Vagina (tissue), 2 donors: Measurements from ENCODE around the gene CRLF1. TPM values are rescaled to one million over a fixed set of nuclear protein-coding genes. Genes with fewer than 3 reads are reported as not detected.

Experiments
- DNase-seq, 2 donors: peaks; one replicate each; pipeline ENCODE4 v3.0.0-alpha.2; 2017; ENCODE audit errors: extremely low spot score in 2 of 2
- H3K27ac ChIP-seq: fragments of 200-600 bp; sonication (generic); one replicate; pipeline ENCODE4 v1.5.1; 2019
- H3K27me3 ChIP-seq: fragments of 200-600 bp; sonication (generic); one replicate; pipeline ENCODE4 v1.5.1; 2019
- H3K36me3 ChIP-seq, 2 donors: fragments of 200-600 bp; sonication (generic); one replicate each; pipeline ENCODE4 v1.5.1; 2017 to 2019
- H3K4me1 ChIP-seq: fragments of 200-600 bp; sonication (generic); one replicate; pipeline ENCODE4 v1.5.1; 2019
- H3K4me3 ChIP-seq, 2 donors: fragments of 200-600 bp; sonication (generic); 1 replicate in 1 of 2; 2 replicates in 1 of 2; pipeline ENCODE4 v1.5.1; 2016 to 2019
- H3K9me3 ChIP-seq: fragments of 200-600 bp; sonication (generic); one replicate; pipeline ENCODE4 v1.5.1; 2019
- CTCF ChIP-seq, 3 experiments: fragments of 450-650 bp in 2 of 3; fragments of 200-600 bp in 1 of 3; sonication (generic) in 1 of 3; IDR thresholded peaks; one replicate each; pipeline ENCODE4 v1.5.1; 2017 to 2019; ENCODE audit warnings: antibody characterized with exemption in 3 of 3, mild to moderate bottlenecking in 2 of 3, moderate library complexity in 2 of 3
- POLR2A ChIP-seq, 2 donors: fragments of 450-650 bp; IDR thresholded peaks; one replicate each; pipeline ENCODE4 v1.6.1; 2017; ENCODE audit warnings: antibody characterized with exemption in 2 of 2, mild to moderate bottlenecking in 2 of 2, moderate library complexity in 2 of 2
- POLR2AphosphoS5 ChIP-seq, 2 donors: sonication (generic); formaldehyde crosslinking; IDR thresholded peaks; one replicate each; pipeline ENCODE4 v1.9.0; 2017; ENCODE audit warnings: antibody characterized with exemption in 2 of 2, mild to moderate bottlenecking in 2 of 2, low read depth in 1 of 2; ENCODE audit not compliant: insufficient read depth in 1 of 2
- intact Hi-C: fragments of 100-400 bp; cut with DNase I; formaldehyde crosslinking; loops from one replicate; pipeline ENCODE4 v1.15.1; 2023
- total RNA-seq: library from RNA; depleted of rRNA; stranded (reverse); fragments of >200 nt; gene quantifications from one replicate; pipeline ENCODE4 v1.2.3, GENCODE V29; 2016

CRLF1 gene
- total RNA-seq, 1 donor from 2014 or later, result 15.2 TPM

- TF ChIP-seq POLR2AphosphoS5 (IDR thresholded peaks at IDR 0.05; ENCODE audit: insufficient read depth in 1 of 2, low read depth in 1 of 2) (no peak), CTCF (IDR thresholded peaks at IDR 0.05) (no peak), POLR2A (IDR thresholded peaks at IDR 0.05) (no peak)
- Histone ChIP-seq H3K27me3 (no peaks in the 10 kb centered on the region), H3K36me3 (no peaks in the 10 kb centered on the region), H3K27ac (no peak overlapping the region), H3K9me3 (no peaks in the 10 kb centered on the region), H3K4me1 (peaks cover 22% of the 10 kb centered on the region), H3K4me3 (no peak overlapping the region)
- intact Hi-C loops, result no loop called here
- DNase-seq, result no peak
These were observed 37.8 kb upstream of the CRLF1 start for GRCh38 chr19:18644196-18645034.

GRCh38 chr19:18639706-18640243, 33.2 kb upstream of the CRLF1 start:
- Histone ChIP-seq H3K4me1 (peaks cover 39% of the 10 kb centered on the region), H3K36me3 (no peaks in the 10 kb centered on the region), H3K9me3 (no peaks in the 10 kb centered on the region), H3K4me3 (no peak overlapping the region), H3K27me3 (no peaks in the 10 kb centered on the region), H3K27ac (no peak overlapping the region)
- intact Hi-C loops, result no loop called here
- no peak for DNase-seq
- no peak for TF ChIP-seq POLR2A (IDR thresholded peaks at IDR 0.05)
- no peak for TF ChIP-seq POLR2AphosphoS5 (IDR thresholded peaks at IDR 0.05; ENCODE audit: insufficient read depth in 1 of 2, low read depth in 1 of 2)
- no peak for TF ChIP-seq CTCF (IDR thresholded peaks at IDR 0.05)

DNA sequence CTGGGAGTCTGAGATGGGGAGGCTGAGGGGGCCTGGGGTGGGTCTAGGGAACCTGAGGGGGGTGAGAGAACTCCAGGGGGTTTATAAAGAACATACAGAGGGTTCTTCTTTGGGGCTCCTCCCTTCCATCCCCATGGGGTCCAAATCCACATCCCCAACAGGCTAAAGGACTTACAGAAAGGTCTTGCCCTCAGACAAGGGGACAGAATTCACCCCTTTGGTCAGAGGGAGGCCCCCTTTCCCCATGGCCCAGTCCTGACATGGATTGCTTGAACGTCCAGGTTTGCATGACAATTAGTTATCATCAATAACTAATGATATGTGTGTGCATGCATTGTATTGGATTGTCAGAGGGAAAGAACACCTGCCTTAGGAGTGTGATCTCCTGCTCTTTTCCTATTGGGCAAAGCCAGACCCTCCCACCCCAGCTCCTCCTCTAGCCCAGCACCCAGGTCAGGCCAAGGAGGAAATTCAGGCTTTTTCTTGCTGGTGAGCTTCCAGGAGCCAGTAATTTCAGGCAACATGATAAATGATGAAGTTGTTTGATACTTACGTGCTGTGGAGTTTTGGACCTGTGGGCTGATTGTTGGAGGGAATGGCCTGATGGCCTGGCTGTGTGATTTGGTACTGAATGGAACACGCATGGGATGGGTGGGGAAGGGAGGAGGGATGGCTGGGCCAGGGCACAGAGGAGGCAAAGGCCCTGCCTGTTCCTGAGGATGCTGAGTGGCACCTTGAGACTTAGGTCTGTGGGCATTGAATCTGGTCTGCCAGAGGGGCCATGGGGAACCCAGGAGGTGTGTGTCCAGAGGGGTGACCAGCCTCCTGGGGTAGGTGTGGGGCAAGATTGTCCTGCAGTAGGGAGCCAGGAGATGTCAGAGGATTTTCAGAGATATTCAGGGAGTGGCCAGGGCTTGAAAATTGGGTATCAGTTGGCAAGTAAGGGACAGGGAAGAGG, 31.4 kb upstream of the CRLF1 start:
- intact Hi-C loops, result no loop called here

GRCh38 chr19:18636969-18637629, 30.5 kb upstream of the CRLF1 start, which contains the start of gene KLHL26:
Gene KLHL26, plus strand, starts transcription at chr19:18637028. Its CDS starts 27 bp downstream, at chr19:18637055.
- Histone ChIP-seq H3K36me3 (no peaks in the 10 kb centered on the region), H3K4me1 (peaks cover 32% of the 10 kb centered on the region), H3K9me3 (no peaks in the 10 kb centered on the region), H3K27me3 (no peaks in the 10 kb centered on the region), H3K27ac (peak within 1 kb of the TSS; percentile 96), H3K4me3 (peak within 1 kb of the TSS; percentile 67 to 86)
- DNase-seq, result no peak
- TF ChIP-seq POLR2AphosphoS5 (IDR thresholded peaks at IDR 0.05; ENCODE audit: insufficient read depth in 1 of 2, low read depth in 1 of 2) (peak in 1 of 2 donors; percentile 63), CTCF (IDR thresholded peaks at IDR 0.05) (no peak)
- intact Hi-C loops, result no loop called here

More for the DNA sequence above, 31.4 kb upstream of the CRLF1 start:
- Histone ChIP-seq H3K27me3 (no peaks in the 10 kb centered on the region), H3K27ac (peak overlapping the region; percentile 96), H3K9me3 (no peaks in the 10 kb centered on the region), H3K4me1 (peaks cover 32% of the 10 kb centered on the region), H3K36me3 (no peaks in the 10 kb centered on the region), H3K4me3 (peak overlapping the region; percentile 67 to 86)
- no peak for DNase-seq
- no peak for TF ChIP-seq POLR2A (IDR thresholded peaks at IDR 0.05)
- no peak for TF ChIP-seq CTCF (IDR thresholded peaks at IDR 0.05)
- no peak for TF ChIP-seq POLR2AphosphoS5 (IDR thresholded peaks at IDR 0.05; ENCODE audit: insufficient read depth in 1 of 2, low read depth in 1 of 2)
